Esophagus muscularis mucosa (tissue), 4 donors: Measurements from ENCODE around the gene SFMBT1. TPM values are rescaled to one million over a fixed set of nuclear protein-coding genes. Genes with fewer than 3 reads are reported as not detected.

Experiments used
- DNase-seq: peaks from one replicate; pipeline ENCODE4 v3.0.0-alpha.2; 2017; ENCODE audit errors: extremely low spot score
- H3K27ac ChIP-seq, 4 donors: fragments of 200-600 bp; sonication (generic); replicated peaks in 1 of 4; 1 replicate in 3 of 4; 2 replicates in 1 of 4; pipeline ENCODE4 v1.5.1; 2016 to 2019; ENCODE audit warnings: mild to moderate bottlenecking in 1 of 4
- H3K27me3 ChIP-seq, 4 donors: fragments of 200-600 bp; sonication (generic); one replicate each; pipeline versions ENCODE4 v1.5.1 to v1.6.0; 2016 to 2019
- H3K36me3 ChIP-seq, 4 donors: fragments of 200-600 bp; sonication (generic); one replicate each; pipeline ENCODE4 v1.5.1; 2016 to 2019
- H3K4me1 ChIP-seq, 4 donors: fragments of 200-600 bp; sonication (generic); one replicate each; pipeline ENCODE4 v1.5.1; 2016 to 2019
- H3K4me3 ChIP-seq, 4 donors: fragments of 200-600 bp; sonication (generic); 1 replicate in 2 of 4; 2 replicates in 2 of 4; pipeline ENCODE4 v1.5.1; 2016 to 2019; ENCODE audit warnings: mild to moderate bottlenecking in 4 of 4, moderate library complexity in 1 of 4
- H3K9me3 ChIP-seq, 4 donors: fragments of 200-600 bp; sonication (generic); 1 replicate in 3 of 4; 2 replicates in 1 of 4; pipeline ENCODE4 v1.5.1; 2016 to 2019
- EP300 ChIP-seq: sonication (generic); formaldehyde crosslinking; IDR thresholded peaks from one replicate; pipeline ENCODE4 v1.6.1; 2017; ENCODE audit warnings: antibody characterized with exemption
- POLR2A ChIP-seq: fragments of 450-650 bp; IDR thresholded peaks from one replicate; pipeline ENCODE4 v1.6.1; 2017; ENCODE audit warnings: antibody characterized with exemption, moderate library complexity, mild to moderate bottlenecking, low read depth
- POLR2AphosphoS5 ChIP-seq, 2 donors: sonication (generic); formaldehyde crosslinking; IDR thresholded peaks; one replicate each; pipeline ENCODE4 v1.6.1; 2017; ENCODE audit warnings: antibody characterized with exemption in 2 of 2
- WGBS: methylation state at CpG from one replicate; pipeline ENCODE4 v1.1.5; 2018; 5-methylcytosine and 5-hydroxymethylcytosine counted together
- intact Hi-C: fragments of 100-400 bp; cut with DNase I; formaldehyde crosslinking; loops from one replicate; pipeline ENCODE4 v1.15.1; 2023
- total RNA-seq, 4 donors: library from RNA; depleted of rRNA; stranded (reverse); fragments of >200 nt; gene quantifications; one replicate each; pipeline versions ENCODE4 v1.1.0 to v1.2.1, GENCODE V29; 2016
- TF ChIP-seq, protein P1 (sequence below), 3 experiments: fragments of 200-600 bp in 2 of 3; fragments of 450-650 bp in 1 of 3; sonication (generic) in 2 of 3; IDR thresholded peaks; one replicate each; pipeline ENCODE4 v1.5.1; 2017 to 2019; ENCODE audit warnings: antibody characterized with exemption in 3 of 3, mild to moderate bottlenecking in 2 of 3, moderate library complexity in 1 of 3

Gene SFMBT1
- total RNA-seq, 4 donors from 2014 or later: 15.4 to 27.6 (median 21.4) TPM

DNA sequence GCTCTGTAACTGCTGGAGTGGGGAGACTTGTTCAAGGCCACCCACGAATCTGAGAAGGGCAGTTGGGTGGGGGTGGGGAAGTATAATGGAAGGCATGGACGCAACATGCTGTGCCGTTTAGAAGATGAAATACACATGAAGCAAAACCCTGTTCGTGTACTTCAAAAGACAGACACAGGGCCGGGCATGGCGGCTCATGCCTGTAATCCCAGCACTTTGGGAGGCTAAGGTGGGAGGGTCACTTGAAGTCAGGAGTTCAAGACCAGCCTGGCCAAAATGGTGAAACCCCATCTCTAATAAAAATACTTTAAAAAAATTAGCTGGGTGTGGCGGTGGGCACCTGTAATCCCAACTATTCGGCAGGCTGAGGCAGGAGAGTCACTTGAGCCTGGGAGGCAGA is 36.9 kb upstream of the SFMBT1 start:
- intact Hi-C loops: no loop called here
- no peak overlapping the region for H3K4me3 ChIP-seq
- H3K27ac ChIP-seq: no peak overlapping the region
- no peaks in the 10 kb centered on the region for H3K9me3 ChIP-seq
- H3K27me3 ChIP-seq: no peaks in the 10 kb centered on the region
- peaks cover 0 to 16% (median 14%) of the 10 kb centered on the region in 4 donors for H3K4me1 ChIP-seq
- peaks cover 0 to 18% (median 5%) of the 10 kb centered on the region in 4 donors for H3K36me3 ChIP-seq
- 82% methylated on average over 7 of the region's 8 CpGs for WGBS
- DNase-seq: no peak
- TF ChIP-seq, protein P1, sequence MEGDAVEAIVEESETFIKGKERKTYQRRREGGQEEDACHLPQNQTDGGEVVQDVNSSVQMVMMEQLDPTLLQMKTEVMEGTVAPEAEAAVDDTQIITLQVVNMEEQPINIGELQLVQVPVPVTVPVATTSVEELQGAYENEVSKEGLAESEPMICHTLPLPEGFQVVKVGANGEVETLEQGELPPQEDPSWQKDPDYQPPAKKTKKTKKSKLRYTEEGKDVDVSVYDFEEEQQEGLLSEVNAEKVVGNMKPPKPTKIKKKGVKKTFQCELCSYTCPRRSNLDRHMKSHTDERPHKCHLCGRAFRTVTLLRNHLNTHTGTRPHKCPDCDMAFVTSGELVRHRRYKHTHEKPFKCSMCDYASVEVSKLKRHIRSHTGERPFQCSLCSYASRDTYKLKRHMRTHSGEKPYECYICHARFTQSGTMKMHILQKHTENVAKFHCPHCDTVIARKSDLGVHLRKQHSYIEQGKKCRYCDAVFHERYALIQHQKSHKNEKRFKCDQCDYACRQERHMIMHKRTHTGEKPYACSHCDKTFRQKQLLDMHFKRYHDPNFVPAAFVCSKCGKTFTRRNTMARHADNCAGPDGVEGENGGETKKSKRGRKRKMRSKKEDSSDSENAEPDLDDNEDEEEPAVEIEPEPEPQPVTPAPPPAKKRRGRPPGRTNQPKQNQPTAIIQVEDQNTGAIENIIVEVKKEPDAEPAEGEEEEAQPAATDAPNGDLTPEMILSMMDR (IDR thresholded peaks at IDR 0.05): no peak
- TF ChIP-seq EP300 (no peak), POLR2A (no peak), POLR2AphosphoS5 (IDR thresholded peaks at IDR 0.05) (no peak)

DNA sequence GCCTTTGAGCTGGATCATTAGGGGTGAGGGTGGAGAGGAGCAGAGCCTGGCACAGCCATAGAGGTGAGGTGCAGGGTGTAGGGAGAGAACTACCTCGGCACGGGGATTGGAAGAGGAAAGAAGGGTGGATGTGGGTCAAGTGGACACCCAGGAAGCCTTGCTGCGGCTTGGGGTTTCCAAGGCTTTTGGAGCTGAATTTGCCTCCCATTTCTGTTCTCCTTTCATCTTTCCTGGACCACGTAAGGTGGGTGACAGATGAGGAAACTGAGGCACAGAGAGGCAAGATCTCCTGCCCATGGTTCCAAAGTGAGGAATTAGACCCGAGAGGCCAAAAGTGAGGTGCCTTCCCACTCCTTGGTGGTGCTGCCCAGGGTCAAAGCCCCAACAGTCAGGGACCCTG is 35.4 kb upstream of the SFMBT1 start:
- H3K36me3 ChIP-seq: peaks cover 0 to 16% (median 6%) of the 10 kb centered on the region in 4 donors
- intact Hi-C loops: no loop called here
- H3K4me3 ChIP-seq: no peak overlapping the region
- H3K27ac ChIP-seq: no peak overlapping the region
- WGBS: 95% methylated on average over 5 of the region's 5 CpGs
- no peak for DNase-seq
- peaks cover 0 to 16% (median 14%) of the 10 kb centered on the region in 4 donors for H3K4me1 ChIP-seq
- H3K9me3 ChIP-seq: no peaks in the 10 kb centered on the region
- H3K27me3 ChIP-seq: no peaks in the 10 kb centered on the region
- TF ChIP-seq, protein P1 (IDR thresholded peaks at IDR 0.05): no peak
- TF ChIP-seq EP300: no peak
- TF ChIP-seq POLR2AphosphoS5 (IDR thresholded peaks at IDR 0.05): no peak
- no peak for TF ChIP-seq POLR2A

DNA sequence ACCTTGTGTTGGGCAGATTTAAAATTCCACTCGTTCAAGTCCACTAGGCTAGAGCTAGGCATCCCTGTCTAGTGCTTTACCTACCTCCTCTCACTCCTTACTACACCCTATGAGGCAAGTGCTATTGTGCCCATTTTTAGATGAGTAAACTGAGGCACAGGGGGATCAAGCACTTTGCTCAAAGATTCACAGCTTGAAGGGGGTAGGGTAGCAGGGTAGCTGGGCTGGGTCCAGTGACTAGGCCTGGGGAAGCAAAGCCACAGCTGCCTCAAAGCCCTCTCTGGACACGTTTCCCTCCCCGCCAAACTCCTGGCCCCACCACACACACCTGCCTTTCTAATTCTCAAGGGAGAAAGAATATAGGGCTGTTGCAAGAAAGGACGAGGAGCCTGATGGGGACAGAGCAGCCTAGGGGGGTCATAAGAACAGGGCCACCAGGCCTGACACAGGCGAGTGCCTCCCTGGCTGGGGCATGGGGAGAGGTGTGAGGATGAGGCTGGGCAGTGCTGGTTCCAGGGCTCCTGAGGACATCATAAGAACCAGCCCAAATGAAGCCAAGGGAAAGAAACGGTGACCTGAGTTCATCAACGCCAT is 34.8 kb upstream of the SFMBT1 start:
- no peak overlapping the region for H3K27ac ChIP-seq
- H3K36me3 ChIP-seq: peaks cover 0 to 20% (median 6%) of the 10 kb centered on the region in 4 donors
- no peaks in the 10 kb centered on the region for H3K27me3 ChIP-seq
- 90% methylated on average over 7 of the region's 7 CpGs for WGBS
- no peak for DNase-seq
- H3K9me3 ChIP-seq: no peaks in the 10 kb centered on the region
- H3K4me3 ChIP-seq: no peak overlapping the region
- peaks cover 0 to 16% (median 14%) of the 10 kb centered on the region in 4 donors for H3K4me1 ChIP-seq
- intact Hi-C loops: no loop called here
- TF ChIP-seq POLR2A (no peak), EP300 (no peak)
- TF ChIP-seq, protein P1 (IDR thresholded peaks at IDR 0.05): no peak

DNA sequence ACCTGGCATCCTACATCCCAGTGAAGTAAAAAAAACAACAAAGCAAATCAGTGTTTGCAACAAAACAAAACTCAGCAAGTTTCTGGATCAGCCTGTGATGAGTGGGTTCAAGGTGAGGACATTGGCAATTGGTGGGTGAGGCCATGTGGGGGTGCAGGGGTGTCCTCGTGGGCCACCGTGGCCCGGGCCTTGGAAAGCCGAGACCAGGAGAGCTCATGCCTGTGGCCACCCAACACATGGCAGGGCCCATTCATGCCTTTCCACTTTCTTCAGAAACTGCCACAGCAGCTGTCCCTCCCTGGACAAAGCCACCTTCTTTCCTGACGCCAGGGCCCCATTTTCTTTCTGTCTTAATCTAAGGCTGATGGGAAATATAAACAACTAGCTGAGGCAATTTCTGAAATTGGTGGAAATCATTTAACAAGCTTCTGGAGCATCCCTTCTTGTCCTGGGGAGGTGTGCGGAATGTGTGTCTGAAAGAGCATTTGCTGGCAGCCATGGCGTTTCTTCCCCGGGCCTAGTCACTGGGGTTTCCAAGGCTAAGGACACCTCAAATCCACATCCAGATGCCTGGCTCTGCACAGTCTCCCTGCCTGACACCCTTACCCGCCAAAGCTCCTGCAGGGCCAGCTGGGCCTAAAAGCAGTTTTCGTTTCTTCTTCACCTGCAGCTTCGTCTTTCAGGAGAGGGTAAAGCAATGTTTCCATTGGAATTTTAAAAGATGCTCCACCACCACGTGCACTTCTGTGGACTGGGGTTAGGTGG is 34.1 kb upstream of the SFMBT1 start:
- 85% methylated on average over 12 of the region's 12 CpGs for WGBS
- no peak for TF ChIP-seq POLR2AphosphoS5 (IDR thresholded peaks at IDR 0.05)
- TF ChIP-seq, protein P1 (IDR thresholded peaks at IDR 0.05): no peak
- TF ChIP-seq EP300: no peak
- TF ChIP-seq POLR2A: no peak
- DNase-seq: no peak
- Histone ChIP-seq H3K9me3 (no peaks in the 10 kb centered on the region), H3K27me3 (no peaks in the 10 kb centered on the region), H3K36me3 (peaks cover 0 to 20% (median 6%) of the 10 kb centered on the region in 4 donors), H3K27ac (no peak overlapping the region), H3K4me1 (peaks cover 0 to 16% (median 14%) of the 10 kb centered on the region in 4 donors), H3K4me3 (no peak overlapping the region)
- intact Hi-C loops: loop anchor here (10.0 kb wide), 1 partner anchor 305 kb away; the partner anchor contains the start of genes ITIH1 and NEK4
